ENCODE data around the gene SRC. TPM values are rescaled to one million over a fixed set of nuclear protein-coding genes. Genes with fewer than 3 reads are reported as not detected.

Gene SRC
- polyA plus RNA-seq, 1 donor (not counting 4 experiments of a cell fraction or from before 2014, with no cell fraction given): 22.8 TPM

DNA sequence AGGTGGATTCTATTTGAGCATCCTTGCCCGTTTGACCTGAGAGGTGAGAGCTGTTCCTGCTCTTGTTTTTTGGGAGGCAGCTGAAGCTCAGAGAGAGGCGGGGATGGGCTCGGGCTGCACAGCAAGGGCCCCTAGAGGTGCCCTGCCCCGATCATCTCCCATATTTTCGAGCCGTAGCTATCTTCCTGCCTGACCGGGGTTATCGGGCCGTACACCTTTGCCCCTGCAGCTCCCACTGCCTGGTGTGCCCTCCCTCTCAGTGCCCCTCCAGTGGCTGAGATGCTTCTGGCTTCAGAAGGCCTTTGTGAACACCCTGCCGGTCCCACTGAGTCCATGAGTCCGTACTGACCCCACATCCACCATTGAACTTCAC is 6.7 kb downstream of the SRC start:
- dilution Hi-C loops (cut with MboI; ENCODE audit: extremely low pct_ligation_motif_present, low sequenced_read_pairs): no loop called here
- FAIRE-seq (no peak), DNase-seq (ENCODE audit: low read depth, low spot score) (no peak)
- Histone ChIP-seq H3K79me2 (ENCODE audit: control insufficient read depth, insufficient read depth, low read length) (peaks cover 92% of the 10 kb centered on the region), H3K4me2 (ENCODE audit: control insufficient read depth, extremely low read depth, insufficient read depth, low read depth, low read length) (no peak overlapping the region), H3K27ac (ENCODE audit: control insufficient read depth, insufficient read depth, low read length) (no peak overlapping the region), H4K20me1 (ENCODE audit: control insufficient read depth, extremely low read depth, insufficient read depth, low read length) (peaks cover 8% of the 10 kb centered on the region), H3K9me3 (ENCODE audit: control insufficient read depth, low read depth, low read length) (no peaks in the 10 kb centered on the region), H3K36me3 (ENCODE audit: control insufficient read depth in 2 of 2, extremely low read depth in 1 of 2, insufficient read depth in 2 of 2, low read length in 2 of 2) (peaks cover 10 to 41% of the 10 kb centered on the region in 2 experiments), H2AFZ (ENCODE audit: control insufficient read depth, low read length) (no peak overlapping the region), H3K27me3 (ENCODE audit: control insufficient read depth, extremely low read depth, insufficient read depth, low read length) (no peaks in the 10 kb centered on the region), H3K4me3 (ENCODE audit: control insufficient read depth in 2 of 3, extremely low read depth in 1 of 3, insufficient read depth in 2 of 3, low read depth in 1 of 3, low read length in 3 of 3) (no peak overlapping the region), H3K4me1 (ENCODE audit: control insufficient read depth, extremely low read depth, insufficient read depth, low read length) (peaks cover 30% of the 10 kb centered on the region), H3K9ac (ENCODE audit: control insufficient read depth, extremely low read depth, insufficient read depth, low read length) (no peak overlapping the region), H3K9me1 (ENCODE audit: control insufficient read depth, extremely low read depth, insufficient read depth, low read length) (peaks cover 8% of the 10 kb centered on the region)
- no peak for TF ChIP-seq EZH2 (IDR thresholded peaks at IDR 0.05; ENCODE audit: low read length)
- TF ChIP-seq, protein P1, sequence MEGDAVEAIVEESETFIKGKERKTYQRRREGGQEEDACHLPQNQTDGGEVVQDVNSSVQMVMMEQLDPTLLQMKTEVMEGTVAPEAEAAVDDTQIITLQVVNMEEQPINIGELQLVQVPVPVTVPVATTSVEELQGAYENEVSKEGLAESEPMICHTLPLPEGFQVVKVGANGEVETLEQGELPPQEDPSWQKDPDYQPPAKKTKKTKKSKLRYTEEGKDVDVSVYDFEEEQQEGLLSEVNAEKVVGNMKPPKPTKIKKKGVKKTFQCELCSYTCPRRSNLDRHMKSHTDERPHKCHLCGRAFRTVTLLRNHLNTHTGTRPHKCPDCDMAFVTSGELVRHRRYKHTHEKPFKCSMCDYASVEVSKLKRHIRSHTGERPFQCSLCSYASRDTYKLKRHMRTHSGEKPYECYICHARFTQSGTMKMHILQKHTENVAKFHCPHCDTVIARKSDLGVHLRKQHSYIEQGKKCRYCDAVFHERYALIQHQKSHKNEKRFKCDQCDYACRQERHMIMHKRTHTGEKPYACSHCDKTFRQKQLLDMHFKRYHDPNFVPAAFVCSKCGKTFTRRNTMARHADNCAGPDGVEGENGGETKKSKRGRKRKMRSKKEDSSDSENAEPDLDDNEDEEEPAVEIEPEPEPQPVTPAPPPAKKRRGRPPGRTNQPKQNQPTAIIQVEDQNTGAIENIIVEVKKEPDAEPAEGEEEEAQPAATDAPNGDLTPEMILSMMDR (optimal IDR thresholded peaks at IDR 0.05 in 1 of 3, IDR thresholded peaks at IDR 0.05 in 1 of 3, conservative IDR thresholded peaks at IDR 0.05 in 1 of 3; ENCODE audit: extremely low read depth in 1 of 3, insufficient read depth in 2 of 3, low read length in 3 of 3): no peak

DNA sequence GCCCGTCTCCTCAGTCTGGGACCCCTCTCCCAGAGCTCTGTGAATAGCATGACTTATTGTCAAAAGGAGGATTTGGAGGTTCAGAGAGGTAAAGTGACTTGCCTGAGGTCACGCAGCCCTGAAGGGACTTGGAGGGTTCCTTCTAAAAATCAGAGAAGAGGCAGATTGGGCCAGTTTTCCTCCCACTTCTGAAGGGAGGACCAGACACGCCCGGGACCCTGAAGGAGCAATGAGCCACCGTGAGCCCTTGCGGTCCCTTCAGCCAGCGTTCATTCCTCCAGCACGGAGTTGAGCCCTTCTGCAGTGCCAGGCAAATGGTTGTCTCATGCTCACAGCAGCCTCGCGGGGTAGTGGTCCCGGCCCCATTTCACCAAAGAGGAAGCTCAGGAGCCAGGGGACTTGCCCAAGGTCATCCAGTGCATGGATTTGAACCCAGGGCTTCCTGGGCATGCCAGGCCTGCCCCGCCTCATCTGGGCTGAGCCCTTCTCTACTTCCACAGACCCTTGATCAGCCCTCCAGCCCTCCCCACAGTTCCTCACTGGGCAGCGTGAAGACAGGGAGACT is 7.4 kb downstream of the SRC start:
- FAIRE-seq (no peak), DNase-seq (ENCODE audit: low read depth, low spot score) (no peak)
- TF ChIP-seq EZH2 (IDR thresholded peaks at IDR 0.05; ENCODE audit: low read length): no peak
- TF ChIP-seq, protein P1 (optimal IDR thresholded peaks at IDR 0.05 in 1 of 3, IDR thresholded peaks at IDR 0.05 in 1 of 3, conservative IDR thresholded peaks at IDR 0.05 in 1 of 3; ENCODE audit: extremely low read depth in 1 of 3, insufficient read depth in 2 of 3, low read length in 3 of 3): no peak
- Histone ChIP-seq H3K4me1 (ENCODE audit: control insufficient read depth, extremely low read depth, insufficient read depth, low read length) (peaks cover 35% of the 10 kb centered on the region), H3K9ac (ENCODE audit: control insufficient read depth, extremely low read depth, insufficient read depth, low read length) (no peak overlapping the region), H3K79me2 (ENCODE audit: control insufficient read depth, insufficient read depth, low read length) (peaks cover 91% of the 10 kb centered on the region), H4K20me1 (ENCODE audit: control insufficient read depth, extremely low read depth, insufficient read depth, low read length) (peaks cover 8% of the 10 kb centered on the region), H3K27me3 (ENCODE audit: control insufficient read depth, extremely low read depth, insufficient read depth, low read length) (no peaks in the 10 kb centered on the region), H3K36me3 (ENCODE audit: control insufficient read depth in 2 of 2, extremely low read depth in 1 of 2, insufficient read depth in 2 of 2, low read length in 2 of 2) (peaks cover 9 to 39% of the 10 kb centered on the region in 2 experiments), H3K4me2 (ENCODE audit: control insufficient read depth, extremely low read depth, insufficient read depth, low read depth, low read length) (no peak overlapping the region), H3K9me1 (ENCODE audit: control insufficient read depth, extremely low read depth, insufficient read depth, low read length) (peaks cover 11% of the 10 kb centered on the region), H3K9me3 (ENCODE audit: control insufficient read depth, low read depth, low read length) (no peaks in the 10 kb centered on the region), H2AFZ (ENCODE audit: control insufficient read depth, low read length) (no peak overlapping the region), H3K4me3 (ENCODE audit: control insufficient read depth in 2 of 3, extremely low read depth in 1 of 3, insufficient read depth in 2 of 3, low read depth in 1 of 3, low read length in 3 of 3) (no peak overlapping the region), H3K27ac (ENCODE audit: control insufficient read depth, insufficient read depth, low read length) (no peak overlapping the region)
- dilution Hi-C loops (cut with MboI; ENCODE audit: extremely low pct_ligation_motif_present, low sequenced_read_pairs): no loop called here
